Measurements from ENCODE around the gene SIX3. TPM values are rescaled to one million over a fixed set of nuclear protein-coding genes. Genes with fewer than 3 reads are reported as not detected.
A peak's percentile ranks its signal among the peaks of the same experiment; 100 is the strongest.

The SIX3 gene
- total and polyA plus RNA-seq, 2 experiments from 2014 or later: 0.21 to 0.28 TPM

- Histone ChIP-seq H2AFZ (peak overlapping the region; percentile 90), H3K27me3 (ENCODE audit: insufficient read depth) (peaks cover 100% of the 10 kb centered on the region), H3F3A (replicated peaks; ENCODE audit: low read depth) (peaks cover 37% of the 10 kb centered on the region), H3K36me3 (ENCODE audit: insufficient read depth) (no peaks in the 10 kb centered on the region), H3K9me2 (ENCODE audit: insufficient read depth) (no peaks in the 10 kb centered on the region), H3K4me2 (peak overlapping the region; percentile 86), H3K4me3 (peak overlapping the region; percentile 54), H4K20me1 (replicated peaks; ENCODE audit: insufficient read depth) (peaks cover 3% of the 10 kb centered on the region; the same call in 1 of the 2 replicates), H3K4me1 (ENCODE audit: insufficient read depth) (peaks cover 71% of the 10 kb centered on the region), H3K79me2 (replicated peaks; ENCODE audit: insufficient read depth) (no peaks in the 10 kb centered on the region), H3K27ac (ENCODE audit: low read depth) (no peak overlapping the region)
- Mint-ChIP-seq H3K36me3 (ENCODE audit: low read depth) (no peaks in the 10 kb centered on the region; the same call in 2 of the 3 replicates), H3K27me3 (ENCODE audit: insufficient read depth, low read depth, poor library complexity) (peaks cover 100% of the 10 kb centered on the region), H3K4me3 (peak overlapping the region; percentile 66), H3K27ac (no peak overlapping the region), H3K4me1 (peaks cover 71% of the 10 kb centered on the region), H3K9me3 (peaks cover 3% of the 10 kb centered on the region; the same call in 1 of the 3 replicates)
- TF ChIP-seq EZH2phosphoT487 (IDR thresholded peaks at IDR 0.05; ENCODE audit: unreplicated experiment) (peak; percentile 89), EZH2 (IDR thresholded peaks at IDR 0.05; ENCODE audit: low read depth, unreplicated experiment) (peak; percentile 98), JUNB (IDR thresholded peaks at IDR 0.05; ENCODE audit: unreplicated experiment) (no peak)
- DNase-seq (ENCODE audit: low spot score) (peak; percentile 79), ATAC-seq (peak; percentile 7)
These were observed 2.8 kb downstream of the SIX3 start for GRCh38 chr2:44944102-44944951.

GRCh38 chr2:44944952-44945612 lies 3.6 kb downstream of the SIX3 start:
- ATAC-seq (no peak), DNase-seq (ENCODE audit: low spot score) (no peak)
- Histone ChIP-seq H4K20me1 (replicated peaks; ENCODE audit: insufficient read depth) (peaks cover 3% of the 10 kb centered on the region; the same call in 1 of the 2 replicates), H3K9me2 (ENCODE audit: insufficient read depth) (no peaks in the 10 kb centered on the region), H3K4me3 (peak overlapping the region; percentile 54), H3K27me3 (ENCODE audit: insufficient read depth) (peaks cover 100% of the 10 kb centered on the region), H3K79me2 (replicated peaks; ENCODE audit: insufficient read depth) (no peaks in the 10 kb centered on the region), H3K4me1 (ENCODE audit: insufficient read depth) (peaks cover 71% of the 10 kb centered on the region), H3K4me2 (peak overlapping the region; percentile 86), H3F3A (replicated peaks; ENCODE audit: low read depth) (peaks cover 37% of the 10 kb centered on the region), H3K36me3 (ENCODE audit: insufficient read depth) (no peaks in the 10 kb centered on the region), H2AFZ (no peak overlapping the region), H3K27ac (ENCODE audit: low read depth) (no peak overlapping the region)
- Mint-ChIP-seq H3K9me3 (peaks cover 5% of the 10 kb centered on the region; the same call in 1 of the 3 replicates), H3K27ac (no peak overlapping the region), H3K36me3 (ENCODE audit: low read depth) (no peaks in the 10 kb centered on the region; the same call in 2 of the 3 replicates), H3K4me3 (peak overlapping the region; percentile 63), H3K4me1 (peaks cover 68% of the 10 kb centered on the region), H3K27me3 (ENCODE audit: insufficient read depth, low read depth, poor library complexity) (peaks cover 98% of the 10 kb centered on the region)
- TF ChIP-seq ZNF114 (CRISPR knock-in tag; IDR thresholded peaks at IDR 0.05) (no peak), CTCF (conservative IDR thresholded peaks at IDR 0.05; ENCODE audit: low read depth in 2 of 2) (no peak), ETS1 (IDR thresholded peaks at IDR 0.05) (no peak), STAT1 (IDR thresholded peaks at IDR 0.05; ENCODE audit: unreplicated experiment) (no peak), EZH2 (IDR thresholded peaks at IDR 0.05; ENCODE audit: low read depth, unreplicated experiment) (peak; percentile 37)

Measured in GM23338 (cell line).